HCT116 (cell line): Measurements from ENCODE around the gene TRIM41. TPM values are rescaled to one million over a fixed set of nuclear protein-coding genes. Genes with fewer than 3 reads are reported as not detected.
A peak's percentile ranks its signal among the peaks of the same experiment; 100 is the strongest.

Source experiments
- ATAC-seq: fragments of 200-7000 bp; cut with Tn5 transposase; 2 replicates; pipeline ENCODE4 v1.9.1; 2020; ENCODE audit warnings: mild to moderate bottlenecking, moderate library complexity
- BruUV-seq: library from RNA; stranded (reverse); fragments of 400-500 nt; replicated peaks from 2 replicates; lab custom pipeline; 2021; lab: Mats Ljungman, UMichigan
- CTCF ChIA-PET: fragments of 300-600 bp; sonication (Branson Sonifier 250); formaldehyde crosslinking; loops from one replicate; lab custom pipeline; 2021; ENCODE audit warnings: antibody characterized with exemption; lab: Charles Lee
- POLR2A ChIA-PET: fragments of 300-600, 350-600 bp; sonication (Branson Sonifier 250); formaldehyde crosslinking; loops from one replicate; lab custom pipeline; 2021; ENCODE audit warnings: antibody characterized with exemption; lab: Charles Lee
- RAD21 ChIA-PET, 2 experiments: fragments of 300-600 bp; sonication (Branson Sonifier 250); formaldehyde crosslinking; loops; one replicate each; lab custom pipeline; 2023; ENCODE audit warnings: low total read pairs in 2 of 2; ENCODE audit not compliant: uncharacterized antibody in 2 of 2, unreplicated experiment in 2 of 2, low non-redundant PET in 1 of 2; lab: Charles Lee
- DNase-seq: peaks from one replicate; pipeline ENCODE4 v3.0.0-alpha.2; 2010; ENCODE audit warnings: low read depth, low spot score
- H2AFZ ChIP-seq: fragments of 200-600 bp; shearing (Covaris generic), sonication (generic); 2 replicates; pipeline ENCODE4 v1.6.1; 2017; ENCODE audit warnings: low read depth, mixed run types, mixed read lengths, antibody characterized with exemption, low read length; ENCODE audit not compliant: poor library complexity, severe bottlenecking
- H3K27ac ChIP-seq: 2 replicates; pipeline ENCODE4 v1.5.1; 2012; ENCODE audit warnings: low read depth, low read length
- H3K27me3 ChIP-seq: fragments of 200-600 bp; sonication (generic); 2 replicates; pipeline ENCODE4 v1.6.1; 2016; ENCODE audit warnings: mixed run types, low read length, mixed read lengths; ENCODE audit not compliant: insufficient read depth
- H3K36me3 ChIP-seq, 2 experiments: fragments of 200-500 bp in 1 of 2; fragments of 200-600 bp in 1 of 2; sonication (Bioruptor generic) in 1 of 2; sonication (generic) in 1 of 2; 2 replicates each; pipeline versions ENCODE4 v1.5.1 to v1.6.1; 2014 to 2016; ENCODE audit warnings: low read length in 2 of 2, inconsistent platforms in 1 of 2, mixed read lengths in 1 of 2, mixed run types in 1 of 2; ENCODE audit not compliant: insufficient read depth in 2 of 2, control insufficient read depth in 1 of 2
- H3K4me1 ChIP-seq, 2 experiments: fragments of 200-600 bp in 1 of 2; sonication (generic) in 1 of 2; 2 replicates each; pipeline versions ENCODE4 v1.5.1 to v1.6.1; 2012 to 2017; ENCODE audit warnings: low read length in 2 of 2, inconsistent platforms in 1 of 2, mild to moderate bottlenecking in 1 of 2, mixed read lengths in 1 of 2, mixed run types in 1 of 2, moderate library complexity in 1 of 2; ENCODE audit not compliant: insufficient read depth in 2 of 2, control insufficient read depth in 1 of 2
- H3K4me2 ChIP-seq: fragments of 200-600 bp; sonication (generic); 2 replicates; pipeline ENCODE4 v1.6.1; 2017; ENCODE audit warnings: mixed run types, low read length, mixed read lengths
- H3K4me3 ChIP-seq, 2 experiments: fragments of 200-600 bp in 1 of 2; sonication (generic) in 1 of 2; replicated peaks in 1 of 2; 2 replicates each; pipeline ENCODE4 v1.5.1; 2011 to 2016; ENCODE audit warnings: low read length in 2 of 2, control low read depth in 1 of 2, low read depth in 1 of 2, mild to moderate bottlenecking in 1 of 2, mixed read lengths in 1 of 2, mixed run types in 1 of 2
- H3K79me2 ChIP-seq: fragments of 200-600 bp; sonication (generic); 2 replicates; pipeline ENCODE4 v1.6.1; 2017; ENCODE audit warnings: mild to moderate bottlenecking, mixed run types, low read length, moderate library complexity, mixed read lengths; ENCODE audit not compliant: insufficient read depth
- H3K9ac ChIP-seq: fragments of 200-600 bp; sonication (generic); 2 replicates; pipeline ENCODE4 v1.6.1; 2016; ENCODE audit warnings: low read length, mixed read lengths
- H3K9me2 ChIP-seq: fragments of 200-600 bp; sonication (generic), shearing (Covaris generic); 2 replicates; pipeline ENCODE4 v1.6.1; 2017; ENCODE audit warnings: mixed run types, mild to moderate bottlenecking, moderate library complexity; ENCODE audit not compliant: insufficient read depth
- H3K9me3 ChIP-seq, 2 experiments: fragments of 200-500 bp in 1 of 2; fragments of 200-600 bp in 1 of 2; sonication (Bioruptor generic) in 1 of 2; sonication (generic) in 1 of 2; 2 replicates each; pipeline ENCODE4 v1.6.1; 2014 to 2017; ENCODE audit warnings: low read length in 2 of 2, mixed read lengths in 2 of 2, inconsistent platforms in 1 of 2, low read depth in 1 of 2, mild to moderate bottlenecking in 1 of 2, mixed run types in 1 of 2, moderate library complexity in 1 of 2; ENCODE audit not compliant: control insufficient read depth in 1 of 2, insufficient read depth in 1 of 2
- H4K20me1 ChIP-seq: fragments of 200-600 bp; sonication (generic), shearing (Covaris generic); 2 replicates; pipeline ENCODE4 v1.6.1; 2017; ENCODE audit warnings: mixed run types, mild to moderate bottlenecking, moderate library complexity; ENCODE audit not compliant: insufficient read depth
- CEBPB ChIP-seq: IDR thresholded peaks from 2 replicates; pipeline ENCODE4 v1.6.1; 2012; ENCODE audit warnings: low read depth
- EGR1 ChIP-seq: IDR thresholded peaks from 2 replicates; pipeline ENCODE4 v1.6.1; 2012; ENCODE audit warnings: low read depth
- EZH2 ChIP-seq: fragments of 200-600 bp; sonication (generic); IDR thresholded peaks from 2 replicates; pipeline ENCODE4 v1.6.1; 2017; ENCODE audit warnings: antibody characterized with exemption, mixed run types
- EZH2phosphoT487 ChIP-seq: fragments of 200-600 bp; IDR thresholded peaks from 2 replicates; pipeline ENCODE4 v1.6.1; 2018; ENCODE audit warnings: antibody characterized with exemption, borderline replicate concordance
- FOSL1 ChIP-seq: IDR thresholded peaks from 2 replicates; pipeline ENCODE4 v1.6.1; 2012; ENCODE audit warnings: low read depth
- POLR2A ChIP-seq: IDR thresholded peaks from 2 replicates; pipeline ENCODE4 v1.7.0; 2011; ENCODE audit warnings: borderline replicate concordance; ENCODE audit not compliant: insufficient read depth, insufficient read length; ENCODE audit errors: extremely low read depth
- POLR2AphosphoS5 ChIP-seq: IDR thresholded peaks from 2 replicates; pipeline ENCODE4 v1.6.1; 2011; ENCODE audit warnings: mild to moderate bottlenecking, low read depth, low read length, moderate library complexity
- SIN3A ChIP-seq: IDR thresholded peaks from 2 replicates; pipeline ENCODE4 v1.6.1; 2012; ENCODE audit warnings: low read depth
- SP1 ChIP-seq: IDR thresholded peaks from 2 replicates; pipeline ENCODE4 v1.6.1; 2012; ENCODE audit warnings: low read depth
- YY1 ChIP-seq: IDR thresholded peaks from 2 replicates; pipeline ENCODE4 v1.6.1; 2011; ENCODE audit warnings: low read length, low read depth, moderate library complexity, mild to moderate bottlenecking; ENCODE audit not compliant: insufficient replicate concordance; ENCODE audit errors: extremely low read depth
- ZNF274 ChIP-seq: fragments of 200-500 bp; sonication (Bioruptor generic); IDR thresholded peaks from 2 replicates; pipeline ENCODE4 v1.6.1; 2014; ENCODE audit warnings: mild to moderate bottlenecking, low read depth, low read length, inconsistent platforms
- intact Hi-C: fragments of 100-400 bp; cut with micrococcal nuclease; formaldehyde crosslinking; loops from 2 replicates; pipeline ENCODE4 v1.10.0; 2022
- total RNA-seq: library from RNA; stranded (reverse); gene quantifications from one replicate; pipeline ENCODE4 v1.2.1, GENCODE V29; 2021; ENCODE audit not compliant: unreplicated experiment

The TRIM41 gene
- total RNA-seq, 1 experiment from 2014 or later, result 51.8 TPM

- H3K36me3 ChIP-seq, result no peaks in the 10 kb centered on the region
- H3K27ac ChIP-seq, result peak overlapping the region; percentile 93
- POLR2A ChIA-PET, result interaction anchor here (0.8 to 2.7 kb wide), 3 partner anchors 12 to 33 kb away, joined by 3 to 11 read pairs (median 10); no protein-coding TSS in a partner anchor
- no peaks in the 10 kb centered on the region for H3K9me2 ChIP-seq
- H3K9ac ChIP-seq, result peak overlapping the region; percentile 78
- H4K20me1 ChIP-seq, result no peaks in the 10 kb centered on the region
- H3K79me2 ChIP-seq, result no peaks in the 10 kb centered on the region; the same call in 1 of the 2 replicates
- TF ChIP-seq CEBPB, result no peak
- TF ChIP-seq EZH2phosphoT487, result no peak
- no peak for TF ChIP-seq POLR2AphosphoS5
- no peak for TF ChIP-seq EZH2
- TF ChIP-seq YY1, result no peak
- no peak for TF ChIP-seq FOSL1
- no peak for TF ChIP-seq POLR2A
- no peak for TF ChIP-seq ZNF274
- no peak for TF ChIP-seq SP1
- no peaks in the 10 kb centered on the region for H3K27me3 ChIP-seq
- intact Hi-C loops, result no loop called here
- peak overlapping the region; percentile 70 to 73 for H3K4me3 ChIP-seq
- ATAC-seq (peak; percentile 28), DNase-seq (no peak)
- RAD21 ChIA-PET, result no interaction called here
- no peak overlapping the region for H2AFZ ChIP-seq
- peaks cover 12 to 40% of the 10 kb centered on the region in 2 experiments for H3K4me1 ChIP-seq
- BruUV-seq, result no TSS peak
- CTCF ChIA-PET, result interaction anchor here (1.4 kb wide), 1 partner anchor 12 kb away, joined by 4 read pairs; no protein-coding TSS in a partner anchor
- H3K4me2 ChIP-seq, result peak overlapping the region; percentile 94
- no peaks in the 10 kb centered on the region for H3K9me3 ChIP-seq
These were observed 19.3 kb upstream of the TRIM41 start for GRCh38 chr5:181203777-181204112.

GRCh38 chr5:181204113-181204825 lies 18.8 kb upstream of the TRIM41 start:
- RAD21 ChIA-PET, result interaction anchor here in 1 of 2 experiments (1.2 kb wide), 1 partner anchor 8 kb away, joined by 6 read pairs; no protein-coding TSS in a partner anchor
- intact Hi-C loops, result no loop called here
- BruUV-seq, result no TSS peak
- POLR2A ChIA-PET, result interaction anchor here (0.8 to 4.3 kb wide), 6 partner anchors 12 to 34 kb away, joined by 3 to 41 read pairs (median 8); partner anchors contain the start of gene TRIM41
- CTCF ChIA-PET, result interaction anchor here (1.4 kb wide), 1 partner anchor 13 kb away, joined by 4 read pairs; no protein-coding TSS in a partner anchor
- Histone ChIP-seq H2AFZ (no peak overlapping the region), H3K27me3 (no peaks in the 10 kb centered on the region), H3K79me2 (no peaks in the 10 kb centered on the region; the same call in 1 of the 2 replicates), H3K9me3 (no peaks in the 10 kb centered on the region), H3K4me2 (peak overlapping the region; percentile 94), H3K27ac (peak overlapping the region; percentile 93), H3K36me3 (no peaks in the 10 kb centered on the region), H4K20me1 (no peaks in the 10 kb centered on the region), H3K9me2 (no peaks in the 10 kb centered on the region), H3K4me3 (peak overlapping the region; percentile 70 to 73), H3K9ac (peak overlapping the region; percentile 78), H3K4me1 (peaks cover 12 to 40% of the 10 kb centered on the region in 2 experiments)
- TF ChIP-seq EGR1, result no peak
- TF ChIP-seq POLR2A, result peak; percentile 19
- no peak for TF ChIP-seq YY1
- TF ChIP-seq SIN3A, result no peak
- no peak for TF ChIP-seq EZH2
- DNase-seq, result no peak
- peak; percentile 26 for ATAC-seq
